ENCODE results near the gene ZNF407.
"Not testable (repeated sequence)": the region's sequence is repeated elsewhere in the genome, so short reads cannot be mapped to it uniquely, and the experiment has no call there.

The ZNF407 gene

GRCh38 chr18:74556126-74556525 lies 41.5 kb upstream of the ZNF407 start:
- DNase-seq (ENCODE audit: low read depth): no peak
- TF ChIP-seq CTCF (conservative IDR thresholded peaks at IDR 0.05; ENCODE audit: control insufficient read depth, insufficient read depth, low read depth, low read length): no peak
- no peak overlapping the region for H3K4me3 ChIP-seq (ENCODE audit: control insufficient read depth, low read depth, low read length)

GRCh38 chr18:74558096-74558495 lies 39.6 kb upstream of the ZNF407 start:
- TF ChIP-seq CTCF (conservative IDR thresholded peaks at IDR 0.05; ENCODE audit: control insufficient read depth, insufficient read depth, low read depth, low read length): no peak
- no peak for DNase-seq (ENCODE audit: low read depth)
- H3K4me3 ChIP-seq (ENCODE audit: control insufficient read depth, low read depth, low read length): no peak overlapping the region

GRCh38 chr18:74562131-74562730 lies 35.4 kb upstream of the ZNF407 start:
- no peak for TF ChIP-seq CTCF (conservative IDR thresholded peaks at IDR 0.05; ENCODE audit: control insufficient read depth, insufficient read depth, low read depth, low read length)
- DNase-seq (ENCODE audit: low read depth): no peak

GRCh38 chr18:74562775-74563174 lies 34.9 kb upstream of the ZNF407 start:
- no peak for TF ChIP-seq CTCF (conservative IDR thresholded peaks at IDR 0.05; ENCODE audit: control insufficient read depth, insufficient read depth, low read depth, low read length)
- DNase-seq (ENCODE audit: low read depth): no peak
- no peak overlapping the region for H3K4me3 ChIP-seq (ENCODE audit: control insufficient read depth, low read depth, low read length)

More at GRCh38 chr18:74562131-74562730, 35.4 kb upstream of the ZNF407 start:
- H3K4me3 ChIP-seq (ENCODE audit: control insufficient read depth, low read depth, low read length): no peak overlapping the region

- DNase-seq (ENCODE audit: low read depth): no peak
- no peak for TF ChIP-seq CTCF (conservative IDR thresholded peaks at IDR 0.05; ENCODE audit: control insufficient read depth, insufficient read depth, low read depth, low read length)
- no peak overlapping the region for H3K4me3 ChIP-seq (ENCODE audit: control insufficient read depth, low read depth, low read length)
These were observed 33.7 kb upstream of the ZNF407 start for GRCh38 chr18:74563999-74564398.

- H3K4me3 ChIP-seq (ENCODE audit: control insufficient read depth, low read depth, low read length): not testable (repeated sequence)
These were observed 32.5 kb upstream of the ZNF407 start for GRCh38 chr18:74565164-74565563.

GRCh38 chr18:74565993-74566392 lies 31.7 kb upstream of the ZNF407 start:
- DNase-seq (ENCODE audit: low read depth); H3K4me3 ChIP-seq (ENCODE audit: control insufficient read depth, low read depth, low read length): not testable (repeated sequence)

More at GRCh38 chr18:74565164-74565563, 32.5 kb upstream of the ZNF407 start:
- not testable (repeated sequence) for DNase-seq (ENCODE audit: low read depth)

GRCh38 chr18:74567822-74568221 lies 29.8 kb upstream of the ZNF407 start:
- no peak overlapping the region for H3K4me3 ChIP-seq (ENCODE audit: control insufficient read depth, low read depth, low read length)
- no peak for TF ChIP-seq CTCF (conservative IDR thresholded peaks at IDR 0.05; ENCODE audit: control insufficient read depth, insufficient read depth, low read depth, low read length)
- no peak for DNase-seq (ENCODE audit: low read depth)

All from fibroblast of mammary gland (primary cell).